ENCODE data around the gene ALPK3.

Gene ALPK3

DNA sequence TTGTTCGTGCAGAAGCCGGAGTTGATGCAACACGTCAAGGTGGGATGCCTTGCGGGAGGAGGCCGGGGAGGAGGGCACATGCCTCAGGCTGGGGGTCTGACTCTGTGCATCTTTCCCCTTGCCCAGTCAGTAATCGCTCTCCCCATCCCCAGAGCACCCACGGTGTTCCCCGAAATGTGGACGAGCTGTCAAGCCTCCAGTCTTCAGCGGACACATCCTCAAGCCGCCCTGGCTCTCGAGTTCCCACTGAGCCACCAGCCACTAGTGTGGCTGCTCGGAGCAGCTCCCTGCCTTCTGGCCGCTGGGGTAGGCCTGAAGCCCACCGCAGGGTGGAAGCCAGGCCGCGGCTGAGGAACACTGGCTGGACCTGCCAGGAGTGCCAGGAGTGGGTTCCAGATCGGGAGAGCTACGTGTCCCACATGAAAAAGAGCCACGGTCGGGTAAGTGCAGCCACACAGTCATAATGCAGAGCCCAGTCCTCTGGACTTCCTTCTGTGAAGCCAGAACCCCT, 18.7 kb upstream of the ALPK3 start:
- no peak for DNase-seq

DNA sequence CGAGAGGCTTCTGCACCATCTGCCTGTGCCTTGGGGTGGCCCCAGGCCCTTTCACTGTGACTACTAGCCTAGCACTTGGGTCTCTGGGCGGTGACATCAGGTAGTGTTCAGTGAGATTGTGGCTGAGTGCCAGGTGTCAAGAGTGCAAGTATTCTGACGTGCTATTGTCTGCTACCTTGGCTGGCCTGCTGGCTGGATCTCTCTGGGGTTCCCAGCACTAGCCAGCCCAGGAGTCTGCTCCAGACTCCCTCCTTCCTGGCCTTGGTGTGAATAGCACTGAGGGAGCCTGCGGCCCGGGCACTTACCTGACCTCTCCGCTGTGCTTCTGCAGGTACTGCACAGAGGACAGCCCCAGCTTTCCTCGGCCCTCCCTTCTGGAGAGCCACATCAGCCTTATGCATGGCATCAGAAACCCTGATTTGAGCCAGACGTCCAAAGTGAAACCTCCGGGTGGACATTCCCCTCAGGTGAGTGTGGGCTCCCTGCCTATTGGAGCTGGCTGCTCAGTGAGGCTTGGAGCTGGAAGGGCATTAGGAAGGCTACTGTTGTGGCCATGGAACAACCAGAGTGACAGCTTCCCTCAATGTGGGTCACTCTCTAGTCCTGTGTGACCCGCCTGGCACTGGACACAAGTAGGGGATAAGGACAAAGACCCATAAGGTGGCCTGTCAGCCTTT, 17.5 kb upstream of the ALPK3 start:
- DNase-seq: no peak

DNA sequence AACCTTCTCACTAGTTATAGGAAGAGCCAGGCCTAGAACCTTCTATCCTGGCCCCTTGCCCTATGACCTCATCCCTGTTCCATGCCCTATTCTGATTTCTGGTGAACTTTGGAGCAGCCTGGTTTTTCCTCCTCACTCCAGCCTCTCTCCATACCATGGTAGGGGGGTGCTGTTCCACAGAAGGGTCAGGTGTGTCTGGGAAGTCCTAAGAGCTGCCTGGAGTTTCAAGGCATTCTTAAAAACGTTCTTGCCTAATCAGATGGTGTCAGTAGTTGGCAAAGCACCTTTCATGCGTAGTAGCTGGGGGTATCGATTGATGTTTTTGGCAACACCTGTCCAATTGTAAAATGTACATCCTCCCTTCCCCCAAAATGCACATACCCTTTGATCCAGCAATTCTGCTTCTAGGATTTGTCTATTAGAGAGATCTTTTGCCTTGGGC, 16.8 kb upstream of the ALPK3 start:
- DNase-seq: no peak

DNA sequence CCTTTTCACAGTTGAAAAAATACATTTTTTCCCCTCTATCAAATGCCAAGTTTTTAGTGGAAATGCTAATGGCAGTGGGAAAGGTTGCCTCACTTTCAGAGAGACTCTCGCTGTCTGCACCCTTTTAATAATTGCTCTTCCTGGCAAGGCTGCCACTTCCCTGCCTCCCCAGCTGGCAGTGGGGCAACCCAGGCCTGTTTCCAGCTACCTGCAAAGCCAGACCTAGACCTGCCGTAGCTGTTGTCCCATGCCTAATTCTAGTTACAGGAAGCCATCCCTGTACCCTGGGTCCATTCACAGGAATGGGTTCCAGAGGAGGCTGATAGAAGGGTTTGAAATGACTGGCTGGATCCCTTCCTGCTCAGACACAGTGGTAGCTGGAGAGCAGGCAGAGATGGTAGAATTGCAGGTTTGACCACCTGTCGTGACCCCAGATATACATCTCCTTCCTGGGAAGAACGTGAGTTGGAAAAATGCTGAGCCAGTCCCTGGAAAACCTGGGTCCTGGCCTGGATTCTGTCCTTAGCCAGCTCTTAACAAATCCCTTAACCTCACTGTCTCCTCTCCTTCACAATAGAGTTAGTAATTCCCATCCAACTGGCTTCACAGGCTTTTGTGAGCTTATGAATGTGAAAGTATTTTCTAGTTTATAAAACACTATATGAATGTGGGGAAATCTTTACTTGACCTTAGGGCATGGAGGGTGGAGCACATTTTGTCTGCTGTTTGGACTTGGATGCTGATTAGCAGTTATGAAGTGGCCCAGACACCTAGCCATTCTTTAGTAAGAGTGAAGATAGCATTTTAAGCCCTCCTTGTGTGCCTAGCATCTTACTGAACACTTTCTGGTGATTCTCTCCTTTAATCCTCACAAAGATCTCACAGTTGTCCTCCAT, 12.9 kb upstream of the ALPK3 start:
- no peak for DNase-seq

DNA sequence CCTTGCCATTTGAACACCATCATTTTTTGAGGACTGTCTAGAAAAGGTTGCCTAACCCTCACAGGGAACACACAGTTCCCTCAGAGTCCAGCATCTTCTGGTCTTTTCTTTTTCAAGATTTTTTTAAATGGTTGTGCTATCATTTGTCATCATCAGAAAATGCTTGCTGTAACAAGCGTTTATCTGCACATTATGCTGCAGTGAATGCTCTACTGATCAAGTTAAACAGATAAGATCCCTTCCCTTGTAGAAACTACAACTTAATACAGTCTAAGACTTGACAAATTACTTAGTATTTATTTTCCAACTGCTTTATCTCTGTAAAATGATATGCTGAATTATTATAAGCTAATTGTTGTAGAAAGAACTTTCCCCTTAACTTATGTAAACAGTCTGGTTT, 11.9 kb upstream of the ALPK3 start:
- no peak for DNase-seq

DNA sequence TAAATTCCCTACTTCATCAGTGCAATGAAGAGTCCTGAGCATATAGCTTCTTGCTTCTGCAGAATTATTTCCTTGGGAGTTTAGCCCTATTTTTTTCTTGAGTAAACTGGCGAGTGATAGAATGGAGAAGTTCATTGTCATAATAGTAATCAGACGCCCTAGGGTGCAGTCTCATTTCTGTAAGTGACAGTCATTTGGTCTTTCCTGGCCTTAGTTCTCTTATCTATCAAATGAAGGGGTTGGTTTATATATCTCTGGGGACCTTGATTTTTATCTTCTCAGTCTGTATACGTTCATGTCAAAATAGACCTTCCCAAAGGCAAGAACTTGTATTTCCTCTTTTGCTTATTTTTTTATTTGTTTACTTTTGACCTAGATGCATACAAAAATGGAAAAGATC, 9.9 kb upstream of the ALPK3 start:
- no peak for DNase-seq

DNA sequence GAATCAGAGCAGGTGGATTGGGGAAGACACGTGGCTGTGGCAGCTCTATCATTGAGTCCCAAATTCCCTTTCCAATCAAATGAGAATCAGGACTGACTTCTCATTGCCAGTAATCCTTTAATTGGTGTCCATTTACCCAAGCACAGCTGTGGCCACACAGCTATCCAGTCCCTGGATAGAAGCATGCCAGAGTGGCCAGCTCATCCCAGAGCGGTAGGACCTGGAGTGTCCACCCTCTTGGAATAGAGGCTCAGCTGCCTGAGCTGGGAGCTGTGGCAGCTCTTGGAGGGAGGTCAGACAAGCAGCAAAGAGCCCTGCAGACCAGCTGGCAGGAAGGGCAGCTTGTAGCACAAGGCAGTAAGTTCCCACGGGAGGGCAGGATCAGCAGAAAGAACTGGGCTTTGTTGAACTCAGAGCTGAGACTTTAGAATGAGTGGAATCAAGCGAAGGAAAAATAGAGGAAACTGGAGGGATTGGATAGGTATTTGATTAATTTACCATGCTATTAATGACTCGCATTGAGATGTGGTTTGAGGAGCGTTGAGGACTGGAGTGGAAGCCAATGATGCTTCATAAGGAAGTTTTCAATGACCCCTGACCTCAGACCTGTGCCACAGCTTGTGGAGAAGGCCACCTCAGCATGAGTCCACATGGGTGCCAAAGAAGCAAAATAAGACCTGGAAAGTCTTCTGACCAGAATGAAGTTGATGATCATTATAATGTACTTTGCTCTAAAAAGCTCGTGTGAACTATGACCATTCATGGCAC, 6.9 kb upstream of the ALPK3 start:
- no peak for DNase-seq

DNA sequence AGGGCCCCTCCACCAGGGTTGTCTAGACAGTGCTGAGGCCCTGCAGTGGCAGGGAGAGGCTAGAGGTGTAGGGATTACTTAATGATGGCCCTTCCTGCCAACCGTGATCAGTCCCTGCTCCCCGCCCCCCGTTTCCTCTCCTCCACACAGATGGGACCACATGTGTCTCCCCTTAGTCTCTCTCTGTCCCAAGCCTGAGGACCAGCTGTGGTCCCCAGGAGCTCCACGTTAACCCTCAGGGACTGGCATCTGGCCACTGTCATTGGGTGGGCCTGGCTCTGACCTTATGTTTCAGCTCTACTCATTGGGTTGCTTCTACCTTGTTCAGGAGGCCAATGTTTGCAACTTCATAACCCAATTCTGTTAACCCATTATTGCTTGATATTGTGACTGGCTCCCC, 6.0 kb upstream of the ALPK3 start:
- no peak for DNase-seq

DNA sequence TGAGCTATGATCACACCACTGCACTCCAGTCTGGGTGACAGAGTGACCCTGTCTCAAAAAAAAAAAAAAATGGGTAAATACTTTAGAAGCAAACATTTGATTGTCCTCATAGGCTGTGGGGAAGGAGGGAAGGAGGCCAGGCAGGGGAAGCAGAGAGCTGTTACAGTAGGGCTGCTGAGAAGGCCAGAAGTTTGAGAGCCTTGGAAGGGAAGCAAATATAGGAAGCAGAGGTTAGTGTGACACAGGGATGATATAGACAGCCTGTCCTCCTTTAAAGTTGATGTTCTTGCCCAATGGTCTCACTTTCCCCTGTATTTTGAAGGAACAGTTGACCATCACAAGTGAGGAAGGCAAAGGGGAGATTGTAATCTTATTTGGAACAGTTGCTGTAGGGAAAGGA, 5.3 kb upstream of the ALPK3 start:
- no peak for DNase-seq

DNA sequence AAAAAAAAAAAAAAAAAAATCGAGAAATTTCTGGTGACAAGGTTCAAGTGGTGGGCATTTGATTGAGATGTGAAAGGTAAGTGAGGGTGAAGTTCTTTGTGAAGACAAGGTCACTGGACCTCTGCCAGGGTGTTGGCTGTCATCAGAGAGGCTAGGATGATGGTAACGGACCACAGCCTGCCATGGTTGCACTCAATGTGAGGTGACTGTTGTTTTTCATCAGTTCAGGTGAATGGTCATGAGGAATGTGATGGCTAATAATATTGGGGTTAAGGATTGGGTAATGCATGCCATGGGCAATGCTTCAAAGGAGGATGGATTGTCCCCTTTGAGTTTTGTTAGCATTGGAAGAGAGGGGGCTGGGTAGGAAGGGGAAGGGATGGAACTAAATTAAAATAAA, 4.3 kb upstream of the ALPK3 start:
- DNase-seq: no peak

DNA sequence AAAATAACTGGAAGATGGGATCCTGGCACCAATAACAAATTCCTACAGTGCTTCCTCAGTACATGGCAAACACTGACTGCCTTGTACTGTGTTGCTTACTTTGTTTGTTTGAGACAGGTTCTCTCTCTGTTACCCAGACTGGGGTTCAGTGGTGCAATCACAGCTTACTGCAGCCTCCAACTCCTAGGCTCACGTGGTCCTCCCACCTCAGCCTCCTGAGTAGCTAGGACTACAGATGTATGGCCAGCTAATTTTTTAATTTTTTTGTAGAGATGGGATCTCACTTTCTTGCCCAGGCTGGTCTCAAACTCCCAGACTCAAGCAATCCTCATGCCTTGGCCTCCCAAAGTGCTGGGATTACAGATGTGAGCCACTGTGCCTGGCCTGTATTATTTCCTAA, 3.7 kb upstream of the ALPK3 start:
- DNase-seq: no peak

DNA sequence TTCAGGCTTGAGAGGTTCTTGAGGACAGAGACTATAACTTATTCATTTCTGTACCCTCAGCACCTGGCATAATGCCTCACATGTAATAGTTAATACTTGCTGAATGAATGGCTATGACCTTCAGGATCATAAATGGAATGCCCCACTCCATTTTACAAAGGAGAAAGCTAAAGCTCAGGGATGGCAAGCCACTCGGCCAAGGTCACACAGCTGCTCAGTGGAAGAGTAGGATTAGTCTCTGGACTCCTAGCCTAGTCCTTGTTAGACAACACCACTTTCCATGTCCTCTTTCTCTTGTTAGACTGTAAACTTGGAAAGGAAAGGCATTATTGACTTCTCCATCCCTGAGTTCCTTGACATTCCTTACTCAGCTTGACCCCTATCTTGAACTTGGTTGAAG, 3.2 kb upstream of the ALPK3 start:
- DNase-seq: no peak

DNA sequence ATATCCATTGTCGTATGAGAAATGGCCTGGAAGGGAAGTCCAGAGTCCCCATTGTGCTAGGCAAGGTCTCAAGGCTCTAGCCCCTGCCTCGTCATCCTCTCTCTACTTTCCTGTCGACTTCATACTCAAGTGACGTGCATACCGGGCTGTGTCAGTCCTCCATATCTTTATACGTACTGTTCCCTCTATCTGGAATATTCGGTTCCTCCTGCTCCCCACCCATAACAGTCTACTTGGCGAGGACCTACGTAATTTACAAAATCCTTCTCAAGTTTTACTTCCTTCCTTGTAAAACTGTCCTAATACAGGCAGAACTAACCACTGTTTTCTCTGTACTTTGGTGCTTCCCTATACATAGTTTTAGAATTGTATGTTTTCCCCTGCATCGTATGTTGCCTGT, 2.2 kb upstream of the ALPK3 start:
- DNase-seq: no peak

DNA sequence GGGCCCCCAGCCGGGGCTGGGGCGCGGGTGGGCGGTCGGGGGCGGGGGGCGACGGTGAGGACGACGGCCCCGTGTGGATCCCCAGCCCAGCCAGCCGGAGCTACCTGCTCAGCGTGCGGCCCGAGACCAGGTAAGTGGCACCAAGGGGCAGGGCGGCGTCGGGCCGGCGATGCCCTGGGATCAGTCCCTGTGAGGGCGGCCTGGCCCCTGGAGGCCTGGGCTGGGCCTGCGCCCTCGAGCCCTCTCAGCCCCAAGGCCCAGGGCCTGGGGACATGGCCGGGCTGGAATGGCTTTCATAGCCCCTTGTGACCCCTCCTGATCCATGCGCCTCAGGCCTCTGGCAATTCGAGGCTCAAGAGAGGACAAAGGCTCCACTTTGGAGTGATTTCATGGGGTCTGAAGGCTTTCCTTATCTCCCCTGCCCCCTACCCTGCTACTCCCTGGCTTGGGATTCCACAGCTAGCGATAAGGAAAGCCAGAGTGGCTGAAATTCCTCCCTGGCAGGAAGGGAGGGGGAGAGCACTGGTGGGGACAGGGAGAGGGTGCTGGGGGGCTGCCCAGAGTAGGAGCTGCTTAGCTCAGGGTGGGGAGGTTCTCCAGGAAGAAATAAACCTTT, 418 bp downstream of the ALPK3 start:
- no peak for DNase-seq

DNA sequence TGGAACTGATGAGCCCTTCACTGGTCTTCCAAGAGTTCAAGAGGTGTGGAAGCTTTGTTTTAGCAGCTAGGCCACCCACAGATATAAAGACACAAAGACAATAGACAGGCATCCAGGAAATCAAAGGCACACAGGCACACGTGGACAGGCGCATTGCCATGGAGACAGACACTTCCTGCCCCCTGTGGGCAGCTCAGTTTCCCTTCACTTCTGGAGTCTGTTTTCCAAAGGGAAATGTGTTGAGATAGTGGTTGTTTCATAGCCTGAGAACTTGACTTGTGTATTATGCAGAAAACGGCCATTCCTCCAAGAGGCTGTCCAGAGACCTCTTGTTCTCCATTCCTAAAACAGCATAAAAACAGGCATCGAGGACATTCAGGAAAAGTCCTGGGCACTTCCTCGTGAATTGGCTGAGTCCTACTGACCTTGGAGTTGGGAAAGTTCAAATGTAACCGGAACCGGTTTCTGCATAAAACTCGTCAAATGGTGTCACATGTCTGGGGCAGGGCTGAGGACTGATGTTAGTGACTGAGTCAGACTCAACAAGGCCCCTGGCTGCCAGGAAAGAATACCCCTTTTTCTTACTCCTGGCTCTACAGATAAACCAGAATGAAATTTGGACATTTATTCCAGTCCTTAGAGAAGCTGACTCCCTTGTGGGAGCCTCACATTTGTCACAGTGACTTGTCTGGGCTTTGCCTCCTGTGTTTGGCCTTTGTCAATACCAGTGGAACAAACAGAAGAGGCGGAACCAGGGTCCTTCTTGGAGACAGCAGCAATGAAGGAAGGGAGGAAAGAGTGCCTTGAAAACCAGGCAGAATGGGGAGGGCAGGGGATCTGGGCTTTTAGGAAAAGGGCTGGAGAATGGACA, 1.3 kb downstream of the ALPK3 start:
- DNase-seq: no peak

DNA sequence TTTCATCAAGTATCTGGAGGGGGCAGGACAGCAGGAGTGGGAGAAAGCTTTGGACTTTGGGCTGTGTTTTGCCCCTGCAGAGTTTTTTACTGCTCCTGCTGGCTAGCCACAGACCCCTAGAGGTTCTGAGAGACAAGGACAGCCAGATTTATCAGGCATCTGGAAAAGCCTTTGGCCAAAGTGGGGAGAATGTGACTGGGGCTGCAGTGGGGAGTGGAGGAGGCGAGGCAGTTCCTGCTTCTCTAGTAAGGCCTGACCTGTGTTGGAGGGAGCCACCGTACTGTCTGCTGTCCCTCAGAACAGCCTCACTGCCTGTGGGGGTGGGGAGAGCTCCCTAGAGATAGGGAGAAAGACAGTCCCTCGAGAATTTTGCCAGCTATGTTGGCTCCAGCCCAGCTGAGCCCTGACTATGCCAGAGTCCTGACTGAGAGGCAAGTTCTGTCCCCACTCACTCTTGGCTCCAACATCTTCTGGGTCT, 2.2 kb downstream of the ALPK3 start:
- DNase-seq: no peak

DNA sequence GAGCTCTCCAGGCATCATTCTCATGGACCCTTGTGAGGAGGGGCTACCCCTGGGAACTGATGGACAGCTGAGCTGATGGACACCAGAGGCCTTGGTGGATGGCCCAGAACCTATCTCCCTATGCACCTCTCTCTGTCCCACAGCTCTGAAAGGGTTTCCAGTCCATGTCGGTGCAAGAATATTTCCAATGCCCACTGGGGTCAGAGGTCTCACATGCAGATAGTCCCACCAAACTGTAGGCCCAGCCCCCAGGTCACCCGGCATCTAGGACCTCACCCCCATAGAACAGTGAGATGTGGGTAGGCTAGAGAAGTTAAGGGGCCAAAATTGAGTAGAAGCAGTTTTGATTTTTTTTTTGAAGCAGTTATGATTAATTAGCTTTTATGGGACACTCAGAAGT, 2.6 kb downstream of the ALPK3 start:
- no peak for DNase-seq

DNA sequence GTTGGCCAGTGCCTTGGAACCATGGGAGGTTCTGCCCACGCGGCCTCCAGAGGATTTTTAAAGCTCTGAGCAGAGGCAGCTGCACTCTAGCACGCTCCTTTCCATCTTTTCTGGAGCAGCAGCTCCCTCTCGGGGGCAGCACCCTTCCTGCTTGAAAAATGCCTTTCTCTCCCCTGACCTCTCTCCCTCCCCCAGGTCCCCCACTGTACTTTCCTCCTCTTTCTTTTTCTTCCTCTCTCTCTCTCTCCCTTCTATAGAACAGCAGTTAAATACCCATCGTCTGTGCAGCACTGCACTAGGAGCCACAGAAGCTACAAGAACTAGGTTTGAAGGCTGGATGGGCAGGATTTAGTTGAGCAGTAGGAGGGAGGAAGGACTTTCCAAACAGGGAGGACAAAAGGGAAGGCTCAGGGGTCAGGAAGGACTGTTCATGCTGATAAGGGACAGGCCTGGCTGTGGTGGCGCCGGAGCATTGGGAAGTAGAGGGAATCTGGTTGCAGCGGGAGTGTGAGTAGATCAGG, 4.4 kb downstream of the ALPK3 start:
- no peak for DNase-seq

DNA sequence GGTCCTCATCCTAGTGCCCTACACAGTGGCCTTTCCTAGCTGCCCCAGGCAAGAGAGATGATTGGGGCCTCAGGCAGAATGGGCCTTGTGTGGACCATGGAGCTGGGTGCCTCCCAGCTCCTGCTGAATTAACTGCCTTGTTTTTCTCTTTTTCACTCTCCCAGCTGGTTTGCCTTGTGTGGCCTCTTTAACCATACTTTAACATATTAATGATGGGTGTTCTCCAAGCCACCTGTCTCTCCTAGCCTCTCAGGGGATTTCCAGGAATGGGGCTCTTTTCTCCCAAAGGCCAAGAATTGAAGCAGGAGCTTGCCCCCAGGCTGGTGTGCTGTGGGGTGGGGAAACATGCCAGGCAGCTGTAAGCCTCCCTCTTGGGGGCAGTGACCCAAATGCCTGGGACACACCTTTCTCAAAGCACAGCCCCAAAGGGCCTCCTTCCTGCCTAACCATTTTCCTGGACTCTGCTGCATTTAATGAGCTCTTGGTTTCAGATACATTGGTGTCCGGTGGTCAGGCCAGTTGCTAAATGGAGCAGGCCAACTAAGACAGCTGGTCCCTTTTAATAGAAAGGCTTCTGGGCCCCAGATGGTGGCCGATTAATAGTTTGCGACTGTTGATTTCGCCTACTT, 5.6 kb downstream of the ALPK3 start:
- no peak for DNase-seq

DNA sequence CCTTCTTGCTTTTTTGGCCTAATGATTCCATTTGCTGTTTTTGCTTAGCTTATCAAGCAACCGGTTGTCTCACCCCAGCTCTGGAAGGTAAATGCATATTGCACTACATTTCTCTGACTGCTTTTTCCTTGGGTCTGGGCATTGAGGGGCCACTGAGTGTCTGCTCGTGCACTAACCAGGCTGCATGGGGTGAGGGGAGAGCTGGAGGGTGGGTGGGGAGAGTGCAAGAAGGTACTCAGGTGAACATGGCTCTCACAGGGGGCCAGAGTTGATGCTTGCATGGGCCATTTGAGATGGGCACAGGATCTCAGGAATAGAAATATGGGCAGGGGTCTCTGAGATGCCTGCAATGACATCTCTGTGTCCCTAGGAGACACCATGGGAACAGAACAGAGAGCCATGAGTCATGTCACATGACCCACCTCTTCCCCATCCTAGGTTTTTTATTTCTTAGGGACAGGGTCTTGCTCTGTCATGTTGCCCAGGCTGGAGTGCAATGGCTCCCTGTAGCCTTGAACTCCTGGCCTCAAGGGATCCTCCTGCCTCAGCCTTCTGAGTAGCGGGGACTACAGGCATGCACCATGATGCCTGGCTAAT, 6.2 kb downstream of the ALPK3 start:
- DNase-seq: no peak
